Measurements from ENCODE around the gene FRYL.

- TF ChIP-seq SIRT6 (IDR thresholded peaks at IDR 0.05; ENCODE audit: low read length) (no peak), CTCF (IDR thresholded peaks at IDR 0.05; ENCODE audit: control extremely low read depth in 1 of 3, insufficient read depth in 1 of 3, low read depth in 1 of 3, low read length in 3 of 3) (no peak), POLR2A (IDR thresholded peaks at IDR 0.05; ENCODE audit: control extremely low read depth in 1 of 2, low read depth in 2 of 2, low read length in 2 of 2) (no peak), RAD21 (IDR thresholded peaks at IDR 0.05 in 1 of 2, conservative IDR thresholded peaks at IDR 0.05 in 1 of 2; ENCODE audit: low read depth in 2 of 2, low read length in 2 of 2) (no peak), EZH2 (IDR thresholded peaks at IDR 0.05; ENCODE audit: low read depth, low read length, severe bottlenecking) (no peak), CTBP2 (IDR thresholded peaks at IDR 0.05; ENCODE audit: borderline replicate concordance, insufficient read depth, insufficient read length, low read length) (no peak), NRF1 (IDR thresholded peaks at IDR 0.05; ENCODE audit: low read depth, low read length) (no peak), POLR2AphosphoS5 (IDR thresholded peaks at IDR 0.05; ENCODE audit: low read depth, low read length) (no peak), TBP (IDR thresholded peaks at IDR 0.05; ENCODE audit: low read depth, low read length) (no peak), ASH2L (IDR thresholded peaks at IDR 0.05; ENCODE audit: low read length) (no peak)
These were observed 33.9 kb upstream of the FRYL start for GRCh38 chr4:48813964-48814363.

All from H1 (cell line).